ENCODE results near the gene GNA12.
"Not testable (repeated sequence)": the region's sequence is repeated elsewhere in the genome, so short reads cannot be mapped to it uniquely, and the experiment has no call there.

The GNA12 gene

GRCh38 chr7:2775785-2776184 lies 68.3 kb downstream of the GNA12 start:
- DNase-seq, result no peak

DNA sequence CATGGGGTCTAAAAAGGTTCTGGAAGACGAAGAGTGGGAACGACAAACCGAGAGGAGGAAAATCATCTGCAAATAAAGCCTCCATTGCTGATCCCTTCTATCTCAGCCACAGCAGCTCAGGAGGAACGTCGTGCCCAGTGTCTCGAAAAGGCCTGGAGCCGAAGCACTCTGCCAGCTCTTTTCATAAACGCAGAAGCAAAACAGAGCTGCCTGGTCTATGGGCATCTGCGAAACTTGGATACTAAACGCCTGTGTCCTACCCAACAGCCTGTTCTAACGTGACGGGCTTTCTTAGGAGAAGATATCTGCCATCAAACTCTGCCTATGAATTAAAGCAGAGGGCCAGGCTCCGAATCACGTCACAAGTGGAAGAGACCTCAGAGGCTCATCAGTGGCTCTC lies 68.7 kb downstream of the GNA12 start:
- no peak for DNase-seq

- DNase-seq, result no peak
Measured at GRCh38 chr7:2774935-2775334, 69.2 kb downstream of the GNA12 start.

DNA sequence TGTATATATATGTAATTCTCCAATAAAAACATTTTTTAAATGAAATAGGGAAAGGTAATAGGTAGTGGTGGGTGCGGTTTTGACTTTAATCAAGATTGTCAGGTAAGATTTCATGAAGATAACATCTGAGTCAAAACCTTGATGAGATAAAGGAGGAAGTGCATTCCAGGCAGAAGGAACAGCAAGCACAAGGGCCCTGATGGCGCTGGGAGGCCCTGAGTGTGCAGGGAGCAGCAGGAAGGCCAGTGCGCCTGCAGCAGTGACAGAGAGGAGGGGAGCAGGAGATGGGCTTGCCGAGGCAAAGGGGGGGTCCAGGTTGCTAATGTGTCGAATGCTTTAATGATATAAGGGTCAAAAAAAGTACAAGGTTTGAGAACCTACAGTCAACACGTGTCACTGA lies 69.8 kb downstream of the GNA12 start:
- DNase-seq, result no peak

DNA sequence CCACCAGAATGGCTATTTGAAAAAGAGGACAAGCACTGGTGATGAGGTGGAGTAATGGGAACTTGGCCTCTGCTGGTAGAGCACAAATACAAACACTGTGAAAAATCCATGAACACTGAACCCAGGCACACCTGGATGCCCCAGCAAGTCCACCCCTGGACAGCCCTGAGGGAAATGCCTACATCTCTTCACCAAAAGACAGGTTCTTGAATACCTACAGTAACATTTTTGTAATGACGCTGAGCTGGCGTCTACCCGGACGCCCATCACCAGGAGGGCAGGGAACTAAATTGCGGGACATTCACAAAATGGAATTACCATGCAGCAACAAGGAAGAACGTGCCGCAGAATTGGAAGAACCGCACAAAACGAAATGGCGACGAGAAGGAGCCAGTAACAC lies 70.5 kb downstream of the GNA12 start:
- no peak for DNase-seq

DNA sequence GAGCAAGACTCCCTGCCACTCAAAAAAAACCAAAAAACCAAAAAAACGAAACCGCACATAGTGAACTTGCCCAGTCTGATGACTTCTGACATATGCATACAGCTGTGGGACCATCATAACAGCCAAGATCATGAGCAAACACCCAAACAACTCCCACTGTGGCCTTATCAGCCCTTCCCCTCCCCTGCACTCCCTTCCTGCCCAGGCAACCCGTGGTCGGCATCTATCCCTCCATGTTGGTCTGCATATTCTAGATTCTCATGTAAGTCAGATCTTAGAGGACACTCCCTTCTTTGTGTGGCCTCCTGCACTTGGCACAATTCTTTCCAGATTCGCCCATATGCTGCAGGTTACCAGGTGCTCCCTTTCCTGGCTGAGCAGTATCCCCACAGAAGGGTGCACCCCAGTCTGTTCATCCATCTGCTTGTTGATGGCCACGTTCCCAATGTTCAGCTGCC lies 72.8 kb downstream of the GNA12 start:
- DNase-seq, result no peak

DNA sequence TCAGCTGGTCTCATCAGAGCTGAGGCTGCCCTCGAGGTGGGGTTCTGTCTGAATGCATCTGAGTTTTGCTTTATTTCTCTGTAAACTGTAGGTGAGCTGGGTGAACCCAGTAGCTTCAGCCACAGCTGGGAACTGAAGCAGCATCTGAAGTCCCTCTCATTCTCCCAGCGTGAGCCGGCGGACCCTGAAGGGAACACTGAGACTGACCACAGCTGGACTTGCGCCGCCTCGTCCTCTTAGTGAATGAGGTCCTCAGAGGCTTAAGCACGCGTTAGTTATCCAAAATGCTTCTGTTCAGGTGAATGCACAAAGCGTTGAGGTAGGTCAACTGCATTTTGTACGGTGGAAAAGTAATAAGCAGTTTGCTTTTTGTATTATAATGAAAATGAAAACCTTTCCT lies 79.5 kb downstream of the GNA12 start:
- no peak for DNase-seq

DNA sequence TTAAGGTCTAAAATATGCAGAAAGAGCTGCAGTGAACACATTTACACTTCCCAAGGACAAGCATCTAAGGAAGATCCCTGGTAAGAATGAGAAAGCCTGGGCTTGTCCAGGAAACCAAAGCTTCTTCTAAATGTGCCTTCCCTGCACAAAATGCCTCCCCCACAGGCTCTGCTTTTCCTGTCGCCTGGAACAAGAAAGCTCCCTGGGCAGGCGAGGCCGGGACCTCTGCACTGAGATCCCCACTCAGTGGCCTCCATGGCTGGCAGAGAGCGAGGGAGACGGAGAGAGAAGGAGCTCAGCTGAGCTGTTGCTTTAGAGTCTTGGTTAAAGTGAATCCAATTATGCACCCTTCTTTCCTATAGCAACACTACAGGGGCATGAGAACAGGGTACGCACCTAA lies 80.5 kb downstream of the GNA12 start:
- no peak for DNase-seq

- DNase-seq, result no peak
Measured at GRCh38 chr7:2761801-2762497, 82.2 kb downstream of the GNA12 start.

- DNase-seq, result no peak
Measured at GRCh38 chr7:2761131-2761624, 82.9 kb downstream of the GNA12 start.

- DNase-seq, result peak; percentile 52
Measured at GRCh38 chr7:2760098-2760889, 83.8 kb downstream of the GNA12 start.

DNA sequence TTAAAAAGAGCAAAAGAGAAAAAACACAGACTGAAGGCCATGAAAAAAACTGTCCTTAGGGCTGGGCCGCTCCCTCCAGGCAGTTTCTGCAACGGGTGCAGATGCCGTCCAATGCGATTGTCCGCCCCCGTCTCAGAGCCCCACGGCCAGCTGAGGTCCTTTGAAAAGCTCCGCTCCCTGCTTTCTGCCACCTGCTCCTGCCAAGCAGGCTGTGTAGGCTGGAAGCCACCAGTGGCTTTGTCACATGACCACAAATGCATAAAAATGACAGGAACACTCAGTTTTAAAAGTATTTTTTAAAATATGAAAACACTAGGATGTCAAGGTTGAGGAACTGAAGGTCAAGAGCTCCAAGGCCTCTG lies 84.4 kb downstream of the GNA12 start:
- DNase-seq, result peak; percentile 71

GRCh38 chr7:2758673-2759616 lies 85.2 kb downstream of the GNA12 start:
- DNase-seq, result no peak

DNA sequence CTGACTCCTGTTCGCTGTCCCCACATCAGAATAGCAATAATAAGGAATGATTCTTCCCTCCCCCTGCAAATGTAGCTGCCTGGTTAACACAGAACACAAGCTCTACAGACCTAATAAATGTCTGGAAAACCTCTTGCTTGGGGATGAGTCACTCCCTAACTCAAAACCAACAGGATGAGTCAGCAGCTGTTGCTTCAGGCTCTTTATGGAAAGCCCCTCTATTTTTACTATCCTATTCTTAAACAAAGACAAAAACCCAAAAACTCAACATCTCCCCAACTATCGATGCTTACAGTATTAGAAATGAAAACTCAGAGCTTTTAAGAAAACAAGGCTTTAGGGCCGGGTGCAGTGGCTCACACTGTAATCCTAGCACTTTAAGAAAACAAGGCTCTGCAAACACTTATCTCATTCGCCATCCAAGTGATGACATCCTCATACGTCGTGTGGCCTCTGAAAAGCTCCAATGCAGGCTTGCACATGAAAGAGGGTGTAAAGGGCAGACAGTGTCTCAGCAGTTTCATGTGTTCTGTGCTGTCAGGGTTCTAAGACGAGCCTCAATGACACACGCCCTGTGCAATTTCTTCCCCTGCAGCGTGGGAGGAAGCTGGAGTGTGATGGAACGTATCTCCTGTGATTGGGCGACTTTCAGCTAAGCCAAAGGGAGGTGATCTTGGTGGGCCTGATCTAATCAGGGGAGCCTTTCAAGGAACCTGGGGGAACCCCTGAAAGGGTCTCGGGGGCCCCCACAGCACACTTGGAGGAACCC lies 86.0 kb downstream of the GNA12 start:
- DNase-seq, result peak; percentile 60

GRCh38 chr7:2757361-2757903 lies 86.7 kb downstream of the GNA12 start:
- no peak for DNase-seq

DNA sequence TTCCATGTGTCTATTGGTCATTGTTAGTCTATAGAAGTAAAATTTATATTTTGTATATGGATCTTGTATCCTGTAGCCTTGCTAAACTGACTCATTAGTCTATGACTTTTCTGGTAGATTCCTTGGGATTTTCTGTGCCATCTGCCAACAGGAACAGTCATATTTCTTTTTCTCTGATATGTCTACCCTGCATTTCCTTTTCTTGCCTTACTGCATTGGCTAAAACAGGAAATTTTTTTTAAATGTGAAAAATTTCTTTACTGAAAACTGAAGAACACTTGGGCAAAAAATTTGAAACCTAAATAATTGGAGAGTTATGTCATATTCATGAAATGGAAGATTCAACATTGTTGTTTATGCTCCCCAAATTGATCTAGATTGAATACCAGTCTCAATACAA lies 88.6 kb downstream of the GNA12 start:
- no peak for DNase-seq

DNA sequence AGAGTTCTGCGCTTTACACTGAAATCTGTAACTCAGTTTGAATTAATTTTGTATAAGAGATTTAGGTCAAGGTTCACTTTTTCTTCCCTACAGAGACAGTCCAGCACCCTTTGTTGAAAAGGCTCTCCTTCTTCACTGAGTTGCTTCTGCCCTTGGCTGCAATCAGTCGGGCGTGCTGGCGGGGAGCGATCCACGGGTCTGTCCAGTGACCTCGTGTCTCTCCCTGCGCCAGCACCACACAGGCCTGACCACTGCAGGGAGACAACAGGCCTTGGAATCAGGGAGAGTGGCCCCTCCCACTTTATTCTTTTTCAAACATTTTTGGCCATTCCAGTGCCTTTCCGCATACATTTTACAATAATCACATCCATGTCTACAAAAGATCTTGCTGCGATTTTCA lies 89.2 kb downstream of the GNA12 start:
- DNase-seq, result no peak

DNA sequence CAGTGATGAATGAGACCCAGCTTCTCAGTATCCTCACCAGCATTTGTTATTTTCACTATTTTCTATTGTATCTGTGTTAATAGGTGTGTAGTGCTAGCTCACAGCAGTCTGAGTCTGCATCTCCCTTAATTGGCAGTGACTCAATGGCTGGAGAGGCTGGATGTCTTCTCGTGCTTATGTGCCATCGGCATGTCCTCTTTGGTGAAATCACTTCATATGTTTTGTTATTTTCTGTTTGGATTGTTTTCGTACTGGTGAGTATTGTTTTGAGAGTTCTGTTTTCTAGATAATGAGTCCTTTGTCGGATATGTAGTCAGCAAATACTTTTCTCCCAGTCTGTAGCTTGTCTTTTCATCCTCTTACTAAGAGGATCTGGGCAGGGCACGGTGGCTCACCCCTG lies 90.0 kb downstream of the GNA12 start:
- no peak for DNase-seq

- DNase-seq, result no peak
Measured at GRCh38 chr7:2753148-2753547, 91.0 kb downstream of the GNA12 start.

- no peak for DNase-seq
Measured at GRCh38 chr7:2751086-2751485, 93.0 kb downstream of the GNA12 start.

DNA sequence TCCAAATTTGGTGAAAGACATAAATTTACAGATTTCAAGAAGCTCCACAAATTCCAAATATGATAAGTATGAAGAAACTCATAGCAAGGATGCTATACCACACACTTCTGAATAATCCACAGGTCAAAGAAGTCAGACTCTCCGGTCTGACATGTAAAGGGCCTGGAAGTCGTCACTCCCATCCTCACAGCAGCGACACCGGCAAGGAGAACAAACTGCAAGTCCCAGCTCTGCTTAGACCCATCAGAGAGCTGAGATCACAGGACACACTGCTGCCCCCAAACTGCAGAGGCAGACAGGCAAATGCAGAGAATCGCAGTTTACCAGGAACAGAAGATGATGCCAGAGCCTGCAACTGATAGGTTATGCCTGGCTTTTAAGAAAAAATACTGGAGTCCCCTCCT lies 94.1 kb downstream of the GNA12 start:
- DNase-seq, result no peak

GRCh38 chr7:2748684-2749083 lies 95.4 kb downstream of the GNA12 start:
- not testable (repeated sequence) for DNase-seq

All from left hindlimb (tissue), 1 donor.